CD8-positive, alpha-beta memory T cell (primary cell): ENCODE measurements around the gene SPSB1. TPM values are rescaled to one million over a fixed set of nuclear protein-coding genes. Genes with fewer than 3 reads are reported as not detected.
A peak's percentile ranks its signal among the peaks of the same experiment; 100 is the strongest.

Experiments used
- CTCF ChIA-PET: fragments of 350-600 bp; sonication (Branson Sonifier 250); formaldehyde crosslinking; loops from one replicate; lab custom pipeline; 2021; ENCODE audit warnings: antibody characterized with exemption; lab: Charles Lee
- POLR2A ChIA-PET: fragments of 350-600 bp; sonication (Branson Sonifier 250); formaldehyde crosslinking; loops from one replicate; lab custom pipeline; 2021; ENCODE audit warnings: antibody characterized with exemption; lab: Charles Lee
- DNase-seq, 5 donors: peaks; one replicate each; pipeline versions ENCODE4 v3.0.0 to v3.0.0-alpha.2; 2020 to 2022; ENCODE audit warnings: mixed read lengths in 1 of 5
- H3K27ac ChIP-seq: one replicate; pipeline ENCODE4 v1.7.0; 2013; ENCODE audit warnings: low read depth, mild to moderate bottlenecking, low read length, moderate library complexity
- H3K27me3 ChIP-seq: 2 replicates; pipeline ENCODE4 v1.7.0; 2013; ENCODE audit warnings: low read length, mild to moderate bottlenecking; ENCODE audit not compliant: insufficient read depth, poor library complexity, severe bottlenecking
- H3K36me3 ChIP-seq: 2 replicates; pipeline ENCODE4 v1.7.0; 2013; ENCODE audit warnings: mild to moderate bottlenecking, low read length, moderate library complexity; ENCODE audit not compliant: insufficient read depth
- H3K4me1 ChIP-seq: 2 replicates; pipeline ENCODE4 v1.7.0; 2013; ENCODE audit warnings: mild to moderate bottlenecking, low read length, moderate library complexity; ENCODE audit not compliant: insufficient read depth
- H3K4me3 ChIP-seq: 2 replicates; pipeline ENCODE4 v1.7.0; 2013; ENCODE audit warnings: mild to moderate bottlenecking, low read length
- H3K9me3 ChIP-seq: 2 replicates; pipeline ENCODE4 v1.7.0; 2013; ENCODE audit warnings: mild to moderate bottlenecking, low read length
- H3K27ac Mint-ChIP-seq, 8 donors: one replicate each; pipeline ENCODE4 v1.8.0; 2020 to 2021; ENCODE audit warnings: mixed read lengths in 8 of 8, mild to moderate bottlenecking in 6 of 8, inconsistent platforms in 3 of 8, moderate library complexity in 3 of 8
- H3K27me3 Mint-ChIP-seq, 2 donors: one replicate each; pipeline ENCODE4 v1.8.0; 2020 to 2021; ENCODE audit warnings: mixed read lengths in 2 of 2, mild to moderate bottlenecking in 1 of 2, moderate library complexity in 1 of 2
- H3K36me3 Mint-ChIP-seq, 3 donors: one replicate each; pipeline ENCODE4 v1.8.0; 2020 to 2021; ENCODE audit warnings: mixed read lengths in 3 of 3, inconsistent platforms in 1 of 3, mild to moderate bottlenecking in 1 of 3
- H3K4me1 Mint-ChIP-seq, 3 donors: one replicate each; pipeline ENCODE4 v1.8.0; 2020 to 2021; ENCODE audit warnings: mixed read lengths in 3 of 3, inconsistent platforms in 1 of 3, mild to moderate bottlenecking in 1 of 3
- H3K4me3 Mint-ChIP-seq, 7 donors: one replicate each; pipeline ENCODE4 v1.8.0; 2020 to 2021; ENCODE audit warnings: mixed read lengths in 7 of 7, mild to moderate bottlenecking in 6 of 7, moderate library complexity in 4 of 7, inconsistent platforms in 2 of 7
- H3K9me3 Mint-ChIP-seq, 5 donors: one replicate each; pipeline ENCODE4 v1.8.0; 2020 to 2022; ENCODE audit warnings: mixed read lengths in 5 of 5, mild to moderate bottlenecking in 3 of 5, moderate library complexity in 2 of 5, inconsistent platforms in 1 of 5
- polyA plus RNA-seq: library from polyadenylated mRNA; unstranded; fragments of 300-500 nt; fragmentation: Illumina TruSeq; gene quantifications from one replicate; pipeline ENCODE4 v1.2.3, GENCODE V29; 2021
- total RNA-seq, 2 experiments: library from RNA; stranded (reverse); gene quantifications; one replicate each; pipeline ENCODE4 v1.2.3, GENCODE V29; 2021

Gene SPSB1
- total and polyA plus RNA-seq, 3 experiments from 2014 or later, result 0.92 to 2.8 (median 1.2) TPM

DNA sequence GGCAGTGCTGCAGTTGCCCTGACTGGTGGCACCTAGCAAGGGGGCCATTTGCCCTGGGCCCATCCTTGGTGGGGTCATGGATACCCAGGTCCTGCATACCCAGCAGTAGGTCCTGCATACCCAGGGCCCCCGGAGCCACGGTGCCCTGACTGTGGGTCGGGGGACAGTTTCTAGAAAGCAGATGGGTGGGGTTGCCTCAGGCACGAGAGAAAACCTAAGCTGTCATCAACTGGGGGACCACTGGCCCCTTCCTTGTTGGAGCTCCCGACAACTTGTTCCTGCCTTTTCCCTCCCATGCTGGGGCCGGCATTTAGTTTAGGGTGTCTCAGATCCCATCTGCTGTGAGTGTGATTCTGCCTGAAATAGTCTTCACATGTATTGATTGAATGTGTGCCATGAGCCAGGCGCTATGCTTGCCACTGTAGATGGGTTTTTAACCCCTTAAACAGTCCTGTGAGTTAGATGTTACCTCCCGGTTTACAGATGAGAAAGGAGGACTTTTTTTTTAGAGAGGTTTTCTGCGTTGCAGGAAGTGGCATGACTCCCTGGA lies 15.6 kb downstream of the SPSB1 start:
- ChIA-PET CTCF (interaction anchor here (2.0 kb wide), 1 partner anchor 182 kb away, joined by 5 read pairs; no protein-coding TSS in a partner anchor), POLR2A (no interaction called here)
- no peak for DNase-seq
- no peak overlapping the region for H3K4me3 ChIP-seq
- Mint-ChIP-seq H3K36me3 (no peaks in the 10 kb centered on the region), H3K4me3 (no peak overlapping the region), H3K27me3 (no peaks in the 10 kb centered on the region), H3K27ac (peak overlapping the region in 1 of 8 donors; percentile 63), H3K9me3 (no peaks in the 10 kb centered on the region), H3K4me1 (no peaks in the 10 kb centered on the region)
- H3K27me3 ChIP-seq, result no peaks in the 10 kb centered on the region
- no peaks in the 10 kb centered on the region for H3K4me1 ChIP-seq
- H3K36me3 ChIP-seq, result no peaks in the 10 kb centered on the region
- H3K27ac ChIP-seq, result no peak overlapping the region
- no peaks in the 10 kb centered on the region for H3K9me3 ChIP-seq

DNA sequence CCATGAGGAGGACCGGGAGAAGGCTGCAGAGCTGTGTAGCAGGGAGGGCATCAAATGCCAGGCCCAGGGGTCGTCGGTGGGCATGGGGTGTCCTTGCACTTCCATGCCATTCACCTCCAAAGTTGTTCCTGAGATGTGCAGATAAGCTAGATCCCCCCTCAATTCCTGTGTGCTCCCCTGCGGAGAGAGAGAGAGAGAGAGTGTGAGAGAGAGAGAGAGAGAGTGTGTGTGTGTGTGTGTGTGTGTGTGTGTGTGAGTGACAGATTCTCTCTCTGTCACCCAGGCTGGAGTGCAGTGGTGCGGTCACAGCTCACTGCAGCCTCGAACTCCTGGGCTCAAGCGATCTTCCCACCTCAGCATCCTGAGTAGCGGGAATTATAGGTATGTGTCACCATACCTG lies 16.4 kb downstream of the SPSB1 start:
- Mint-ChIP-seq H3K9me3 (no peaks in the 10 kb centered on the region), H3K27me3 (no peaks in the 10 kb centered on the region), H3K4me1 (no peaks in the 10 kb centered on the region), H3K36me3 (no peaks in the 10 kb centered on the region), H3K27ac (peak overlapping the region in 1 of 8 donors; percentile 24), H3K4me3 (no peak overlapping the region)
- Histone ChIP-seq H3K27me3 (no peaks in the 10 kb centered on the region), H3K36me3 (no peaks in the 10 kb centered on the region), H3K4me3 (no peak overlapping the region), H3K4me1 (no peaks in the 10 kb centered on the region), H3K27ac (no peak overlapping the region), H3K9me3 (no peaks in the 10 kb centered on the region)
- DNase-seq, result no peak
- POLR2A ChIA-PET, result no interaction called here
- CTCF ChIA-PET, result no interaction called here

DNA sequence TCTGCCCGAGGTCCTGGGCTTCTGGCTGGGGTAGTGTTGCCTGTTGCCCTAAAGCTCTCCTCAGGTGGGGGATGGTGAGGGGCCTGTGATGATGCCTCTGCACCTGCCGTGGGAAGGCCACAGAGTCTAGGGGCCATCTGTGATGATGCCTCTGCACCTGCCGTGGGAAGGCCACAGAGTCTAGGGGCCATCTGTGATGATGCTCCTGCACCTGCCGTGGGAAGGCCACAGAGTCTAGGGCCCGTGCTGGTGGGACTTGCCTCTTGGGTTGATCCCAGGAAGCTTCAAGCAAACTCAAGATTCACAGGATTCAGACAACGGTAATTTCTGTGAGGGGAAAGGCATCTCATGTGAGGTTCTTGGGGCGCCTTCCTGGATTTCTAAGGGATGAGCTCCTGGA lies 17.3 kb downstream of the SPSB1 start:
- ChIA-PET POLR2A (no interaction called here), CTCF (no interaction called here)
- Mint-ChIP-seq H3K27me3 (no peaks in the 10 kb centered on the region), H3K27ac (no peak overlapping the region), H3K4me3 (no peak overlapping the region), H3K36me3 (no peaks in the 10 kb centered on the region), H3K9me3 (no peaks in the 10 kb centered on the region), H3K4me1 (peaks cover 2 to 9% (median 7%) of the 10 kb centered on the region in 3 donors)
- Histone ChIP-seq H3K9me3 (no peaks in the 10 kb centered on the region), H3K36me3 (no peaks in the 10 kb centered on the region), H3K4me1 (no peaks in the 10 kb centered on the region), H3K27me3 (no peaks in the 10 kb centered on the region), H3K27ac (no peak overlapping the region), H3K4me3 (no peak overlapping the region)
- no peak for DNase-seq

DNA sequence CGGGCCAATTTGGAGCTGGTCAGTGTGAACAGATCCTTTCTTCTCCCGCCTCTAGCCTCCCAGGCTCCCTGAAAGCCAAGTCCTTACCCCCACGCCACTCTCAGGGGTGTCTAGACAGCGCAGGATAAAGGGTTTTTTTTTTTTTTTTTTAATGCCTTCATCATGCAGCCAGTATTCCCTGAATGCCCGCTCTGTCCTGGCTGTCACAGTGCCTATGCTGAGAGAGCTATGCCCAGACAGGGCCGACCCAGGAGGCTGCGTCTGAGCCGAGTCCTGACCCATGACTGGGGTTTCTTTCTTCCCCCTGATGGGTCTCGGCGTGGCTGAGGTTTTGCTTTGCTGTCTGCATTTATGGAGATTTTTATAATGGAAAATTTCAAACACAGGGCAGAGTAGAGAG lies 18.3 kb downstream of the SPSB1 start:
- no peaks in the 10 kb centered on the region for H3K27me3 ChIP-seq
- H3K4me1 ChIP-seq, result no peaks in the 10 kb centered on the region
- no peaks in the 10 kb centered on the region for H3K36me3 ChIP-seq
- no peaks in the 10 kb centered on the region for H3K36me3 Mint-ChIP-seq
- H3K27me3 Mint-ChIP-seq, result no peaks in the 10 kb centered on the region
- no peak overlapping the region for H3K4me3 ChIP-seq
- peaks cover 10 to 18% (median 18%) of the 10 kb centered on the region in 3 donors for H3K4me1 Mint-ChIP-seq
- POLR2A ChIA-PET, result no interaction called here
- no peaks in the 10 kb centered on the region for H3K9me3 ChIP-seq
- no peak overlapping the region for H3K27ac Mint-ChIP-seq
- no peak overlapping the region for H3K27ac ChIP-seq
- H3K4me3 Mint-ChIP-seq, result no peak overlapping the region
- DNase-seq, result no peak
- H3K9me3 Mint-ChIP-seq, result no peaks in the 10 kb centered on the region
- CTCF ChIA-PET, result no interaction called here

DNA sequence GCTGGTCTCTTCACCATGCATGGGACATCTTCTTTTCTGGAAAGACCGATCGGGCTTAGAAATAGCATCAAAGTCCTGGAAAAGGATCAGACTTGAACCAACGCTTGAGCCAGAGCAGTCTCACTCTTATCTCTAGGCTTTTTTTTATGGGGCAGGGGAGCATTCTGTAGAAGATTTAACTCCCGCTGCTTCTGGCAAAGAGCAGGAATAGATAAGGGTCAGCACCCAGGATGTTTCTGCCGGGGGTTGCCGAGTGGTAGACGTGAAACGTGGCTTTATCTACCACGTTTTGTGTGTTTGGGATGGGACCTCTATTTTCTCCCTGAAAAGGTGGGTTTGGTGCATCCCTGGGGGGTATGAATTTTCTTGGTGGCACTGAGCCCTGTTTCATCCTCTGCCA lies 18.8 kb downstream of the SPSB1 start:
- Mint-ChIP-seq H3K27me3 (no peaks in the 10 kb centered on the region), H3K4me1 (peaks cover 10 to 19% (median 18%) of the 10 kb centered on the region in 3 donors), H3K9me3 (no peaks in the 10 kb centered on the region), H3K27ac (no peak overlapping the region), H3K4me3 (no peak overlapping the region), H3K36me3 (no peaks in the 10 kb centered on the region)
- Histone ChIP-seq H3K4me3 (no peak overlapping the region), H3K4me1 (no peaks in the 10 kb centered on the region), H3K27ac (no peak overlapping the region), H3K36me3 (no peaks in the 10 kb centered on the region), H3K9me3 (no peaks in the 10 kb centered on the region), H3K27me3 (no peaks in the 10 kb centered on the region)
- DNase-seq, result no peak
- CTCF ChIA-PET, result no interaction called here
- POLR2A ChIA-PET, result no interaction called here

DNA sequence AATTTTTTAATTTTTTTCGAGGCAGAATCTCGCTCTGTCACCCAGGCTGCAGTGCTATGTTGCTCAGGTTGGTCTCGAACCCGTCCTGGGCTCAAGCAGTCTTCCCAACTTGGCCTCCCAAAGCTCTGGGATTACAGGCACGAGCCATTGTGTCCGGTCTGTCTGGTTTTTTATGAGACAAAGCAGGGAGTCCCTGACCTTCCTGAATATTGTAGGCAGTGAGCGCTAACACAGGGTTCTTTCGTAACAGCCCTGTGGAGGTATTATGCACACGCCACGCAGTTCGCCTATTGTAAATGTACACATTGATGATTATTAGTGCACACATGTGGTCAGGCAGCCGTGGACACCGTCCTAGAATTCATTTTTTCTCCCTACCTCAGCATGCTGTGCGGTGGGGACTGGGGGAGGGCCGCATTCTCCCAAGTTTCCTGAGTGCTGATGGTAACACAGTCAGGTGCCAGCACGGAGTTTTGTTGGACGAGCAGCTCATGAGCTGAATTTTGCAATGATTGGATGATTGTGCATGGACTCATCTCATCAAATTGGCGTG lies 19.6 kb downstream of the SPSB1 start:
- POLR2A ChIA-PET, result no interaction called here
- no peak for DNase-seq
- Mint-ChIP-seq H3K4me1 (peaks cover 10 to 22% (median 22%) of the 10 kb centered on the region in 3 donors), H3K36me3 (no peaks in the 10 kb centered on the region), H3K27me3 (peaks cover 0 to 4% of the 10 kb centered on the region in 2 donors), H3K27ac (peak overlapping the region in 1 of 8 donors; percentile 81), H3K9me3 (no peaks in the 10 kb centered on the region), H3K4me3 (no peak overlapping the region)
- Histone ChIP-seq H3K4me1 (no peaks in the 10 kb centered on the region), H3K27ac (no peak overlapping the region), H3K36me3 (no peaks in the 10 kb centered on the region), H3K4me3 (no peak overlapping the region), H3K27me3 (no peaks in the 10 kb centered on the region), H3K9me3 (no peaks in the 10 kb centered on the region)
- CTCF ChIA-PET, result no interaction called here

DNA sequence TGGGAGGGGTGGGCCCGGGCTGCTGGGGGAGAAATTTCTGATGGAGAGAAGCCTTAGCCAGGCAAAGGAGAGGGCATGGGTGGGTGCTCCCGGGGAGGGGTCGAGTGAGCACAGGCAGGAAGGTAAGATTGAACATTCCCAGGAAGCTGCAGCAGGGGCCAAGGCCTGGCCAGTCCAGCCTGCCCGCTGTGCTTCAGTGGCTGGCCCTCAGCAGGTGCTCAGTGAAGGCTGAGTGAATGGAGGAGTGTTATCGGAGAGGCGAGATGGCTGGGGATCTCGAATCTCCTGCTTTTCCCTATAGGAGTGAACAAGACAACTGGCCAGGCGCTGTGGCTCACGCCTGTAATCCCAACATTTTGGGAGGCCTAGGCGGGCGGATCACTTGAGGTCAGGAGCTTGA lies 20.9 kb downstream of the SPSB1 start:
- H3K27me3 Mint-ChIP-seq, result peaks cover 1 to 4% of the 10 kb centered on the region in 2 donors
- Histone ChIP-seq H3K9me3 (no peaks in the 10 kb centered on the region), H3K27ac (no peak overlapping the region), H3K4me1 (no peaks in the 10 kb centered on the region), H3K27me3 (no peaks in the 10 kb centered on the region), H3K36me3 (no peaks in the 10 kb centered on the region), H3K4me3 (no peak overlapping the region)
- H3K4me1 Mint-ChIP-seq, result peaks cover 10 to 24% (median 23%) of the 10 kb centered on the region in 3 donors
- peak overlapping the region in 1 of 8 donors; percentile 77 for H3K27ac Mint-ChIP-seq
- H3K36me3 Mint-ChIP-seq, result no peaks in the 10 kb centered on the region
- H3K4me3 Mint-ChIP-seq, result no peak overlapping the region
- CTCF ChIA-PET, result no interaction called here
- DNase-seq, result no peak
- no peaks in the 10 kb centered on the region for H3K9me3 Mint-ChIP-seq
- POLR2A ChIA-PET, result no interaction called here

DNA sequence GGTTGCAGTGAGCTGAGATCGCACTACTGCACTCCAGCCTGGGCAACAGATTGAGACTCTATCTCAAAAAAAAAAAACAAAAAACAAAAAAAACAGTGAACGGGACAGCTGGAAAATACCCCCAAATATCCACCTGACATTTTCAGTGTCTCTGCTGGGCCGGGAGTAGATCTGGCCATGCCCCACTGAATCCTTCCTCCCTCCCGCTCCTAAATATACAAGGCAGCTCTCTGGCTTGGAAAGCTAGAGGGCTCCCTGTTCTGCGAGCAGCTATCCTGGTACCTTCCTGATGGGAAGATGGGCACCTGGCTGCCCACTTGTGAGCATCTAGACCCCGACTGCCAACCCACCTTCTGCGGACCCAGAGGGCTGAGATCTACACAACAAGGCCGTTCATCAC lies 21.4 kb downstream of the SPSB1 start:
- DNase-seq, result no peak
- Histone ChIP-seq H3K36me3 (no peaks in the 10 kb centered on the region), H3K27me3 (no peaks in the 10 kb centered on the region), H3K4me3 (no peak overlapping the region), H3K27ac (no peak overlapping the region), H3K9me3 (no peaks in the 10 kb centered on the region), H3K4me1 (no peaks in the 10 kb centered on the region)
- Mint-ChIP-seq H3K9me3 (no peaks in the 10 kb centered on the region), H3K27ac (no peak overlapping the region), H3K27me3 (peaks cover 1 to 4% of the 10 kb centered on the region in 2 donors), H3K4me3 (peak overlapping the region in 1 of 7 donors; percentile 20), H3K36me3 (no peaks in the 10 kb centered on the region), H3K4me1 (peaks cover 10 to 24% (median 23%) of the 10 kb centered on the region in 3 donors)
- ChIA-PET POLR2A (no interaction called here), CTCF (no interaction called here)
